SK-N-SH treated with all-trans-retinoic acid at 6 μM for 48 hours (cell line): Measurements from ENCODE around the gene RGS8.

Experiments used
- ATAC-seq: fragments of 200-7000 bp; cut with Tn5 transposase; 3 replicates; pipeline ENCODE4 v1.9.1; 2020; ENCODE audit warnings: mild to moderate bottlenecking, moderate library complexity
- ARNTL ChIP-seq: fragments of 450-650 bp; formaldehyde crosslinking; IDR thresholded peaks from 2 replicates; pipeline ENCODE4 v1.5.0; 2020; ENCODE audit warnings: low read depth, mild to moderate bottlenecking, moderate library complexity, borderline replicate concordance
- BACH2 ChIP-seq: fragments of 250-450 bp; sonication (Bioruptor Pico); IDR thresholded peaks from 2 replicates; pipeline ENCODE4 v1.9.0; 2021; ENCODE audit warnings: mild to moderate bottlenecking, borderline replicate concordance
- CREB5 ChIP-seq: fragments of 250-450 bp; sonication (Bioruptor Pico); IDR thresholded peaks from 2 replicates; pipeline ENCODE4 v1.5.1; 2020; ENCODE audit warnings: low read depth, mild to moderate bottlenecking, moderate library complexity
- CSRNP3 ChIP-seq: fragments of 250-450 bp; sonication (Bioruptor Pico); IDR thresholded peaks from 2 replicates; pipeline ENCODE4 v1.5.1; 2021; ENCODE audit warnings: mild to moderate bottlenecking, moderate library complexity
- ESRRG ChIP-seq: fragments of 250-450 bp; sonication (Bioruptor Pico); IDR thresholded peaks from 2 replicates; pipeline ENCODE4 v1.6.1; 2021; ENCODE audit warnings: mild to moderate bottlenecking
- GLIS3 ChIP-seq: fragments of 250-450 bp; sonication (Bioruptor Pico); IDR thresholded peaks from 2 replicates; pipeline ENCODE4 v1.5.0; 2020; ENCODE audit warnings: mild to moderate bottlenecking, moderate library complexity
- ISL1 ChIP-seq: fragments of 250-450 bp; sonication (Bioruptor Pico); IDR thresholded peaks from 2 replicates; pipeline ENCODE4 v2.1.2; 2022; ENCODE audit warnings: mild to moderate bottlenecking, moderate library complexity
- PATZ1 ChIP-seq: fragments of 250-450 bp; sonication (Bioruptor Pico); IDR thresholded peaks from 2 replicates; pipeline ENCODE4 v1.8.0; 2020; ENCODE audit warnings: mild to moderate bottlenecking, moderate library complexity, borderline replicate concordance
- POU6F1 ChIP-seq: fragments of 250-450 bp; sonication (Bioruptor Pico); IDR thresholded peaks from 2 replicates; pipeline ENCODE4 v1.8.0; 2021; ENCODE audit warnings: low read depth, mild to moderate bottlenecking, moderate library complexity, borderline replicate concordance
- PPARA ChIP-seq: fragments of 250-450 bp; sonication (Bioruptor Pico); IDR thresholded peaks from 2 replicates; pipeline ENCODE4 v1.5.0; 2020; ENCODE audit warnings: mild to moderate bottlenecking, borderline replicate concordance
- RARB ChIP-seq: fragments of 250-450 bp; sonication (Bioruptor Pico); IDR thresholded peaks from 2 replicates; pipeline ENCODE4 v1.8.0; 2021; ENCODE audit warnings: mild to moderate bottlenecking, moderate library complexity
- SNAI2 ChIP-seq: fragments of 250-450 bp; sonication (Bioruptor Pico); IDR thresholded peaks from 2 replicates; pipeline ENCODE4 v1.5.0; 2020; ENCODE audit warnings: mild to moderate bottlenecking, moderate library complexity
- TCF4 ChIP-seq: fragments of 250-450 bp; sonication (Bioruptor Pico); IDR thresholded peaks from 2 replicates; pipeline ENCODE4 v1.8.0; 2021; ENCODE audit warnings: mild to moderate bottlenecking, moderate library complexity, borderline replicate concordance
- TOX ChIP-seq: fragments of 250-450 bp; sonication (Bioruptor Pico); IDR thresholded peaks from 2 replicates; pipeline ENCODE4 v1.8.0; 2021; ENCODE audit warnings: mild to moderate bottlenecking, moderate library complexity, borderline replicate concordance
- ZC3H10 ChIP-seq: fragments of 250-450 bp; sonication (Bioruptor Pico); IDR thresholded peaks from 2 replicates; pipeline ENCODE4 v1.5.1; 2021; ENCODE audit warnings: mild to moderate bottlenecking, moderate library complexity
- ZFP3 ChIP-seq: fragments of 250-450 bp; sonication (Bioruptor Pico); IDR thresholded peaks from 2 replicates; pipeline ENCODE4 v1.5.0; 2020; ENCODE audit warnings: mild to moderate bottlenecking, moderate library complexity
- ZFP30 ChIP-seq: fragments of 450-650 bp; formaldehyde crosslinking; IDR thresholded peaks from 2 replicates; pipeline ENCODE4 v1.5.0; 2022; ENCODE audit warnings: mild to moderate bottlenecking, moderate library complexity
- ZNF70 ChIP-seq: fragments of 450-650 bp; formaldehyde crosslinking; IDR thresholded peaks from 2 replicates; pipeline ENCODE4 v1.5.0; 2020; ENCODE audit warnings: mild to moderate bottlenecking, moderate library complexity
- ZNF8 ChIP-seq: fragments of 450-650 bp; formaldehyde crosslinking; IDR thresholded peaks from 2 replicates; pipeline ENCODE4 v1.5.0; 2020; ENCODE audit warnings: mild to moderate bottlenecking, moderate library complexity

The RGS8 gene

GRCh38 chr1:182667848-182668505, 16.4 kb downstream of the RGS8 start (continued):
- TF ChIP-seq POU6F1 (CRISPR knock-in tag): no peak
- TF ChIP-seq, all 23 proteins: peak for 0

- TF ChIP-seq BACH2 (CRISPR knock-in tag) (no peak), POU6F1 (CRISPR knock-in tag) (no peak), ZC3H10 (CRISPR knock-in tag) (no peak), ZNF70 (no peak), CSRNP3 (CRISPR knock-in tag) (no peak), GLIS3 (CRISPR knock-in tag) (no peak), TOX (CRISPR knock-in tag) (no peak), TCF4 (no peak)
- no peak for ATAC-seq
Observed at GRCh38 chr1:182666706-182667105, 17.7 kb downstream of the RGS8 start.

- TF ChIP-seq ZFP3: no peak
- ATAC-seq: no peak
Observed at GRCh38 chr1:182664296-182664695, 20.1 kb downstream of the RGS8 start.

GRCh38 chr1:182662956-182663355, 21.4 kb downstream of the RGS8 start:
- TF ChIP-seq ESRRG (no peak), CSRNP3 (CRISPR knock-in tag) (no peak), PATZ1 (CRISPR knock-in tag) (no peak), GLIS3 (CRISPR knock-in tag) (no peak), SNAI2 (no peak), CREB5 (CRISPR knock-in tag) (no peak), TOX (CRISPR knock-in tag) (no peak), TCF4 (no peak), BACH2 (CRISPR knock-in tag) (no peak), ARNTL (CRISPR knock-in tag) (no peak), PPARA (no peak), POU6F1 (CRISPR knock-in tag) (no peak), RARB (CRISPR knock-in tag) (no peak), ZFP30 (CRISPR knock-in tag) (no peak), ISL1 (no peak), ZNF8 (CRISPR knock-in tag) (no peak)
- TF ChIP-seq, all 23 proteins: peak for 0
- no peak for ATAC-seq
